ENCODE data around the gene EPC1. TPM values are rescaled to one million over a fixed set of nuclear protein-coding genes. Genes with fewer than 3 reads are reported as not detected.
"Not testable (repeated sequence)": the region's sequence is repeated elsewhere in the genome, so short reads cannot be mapped to it uniquely, and the experiment has no call there.

EPC1 gene, protein sequence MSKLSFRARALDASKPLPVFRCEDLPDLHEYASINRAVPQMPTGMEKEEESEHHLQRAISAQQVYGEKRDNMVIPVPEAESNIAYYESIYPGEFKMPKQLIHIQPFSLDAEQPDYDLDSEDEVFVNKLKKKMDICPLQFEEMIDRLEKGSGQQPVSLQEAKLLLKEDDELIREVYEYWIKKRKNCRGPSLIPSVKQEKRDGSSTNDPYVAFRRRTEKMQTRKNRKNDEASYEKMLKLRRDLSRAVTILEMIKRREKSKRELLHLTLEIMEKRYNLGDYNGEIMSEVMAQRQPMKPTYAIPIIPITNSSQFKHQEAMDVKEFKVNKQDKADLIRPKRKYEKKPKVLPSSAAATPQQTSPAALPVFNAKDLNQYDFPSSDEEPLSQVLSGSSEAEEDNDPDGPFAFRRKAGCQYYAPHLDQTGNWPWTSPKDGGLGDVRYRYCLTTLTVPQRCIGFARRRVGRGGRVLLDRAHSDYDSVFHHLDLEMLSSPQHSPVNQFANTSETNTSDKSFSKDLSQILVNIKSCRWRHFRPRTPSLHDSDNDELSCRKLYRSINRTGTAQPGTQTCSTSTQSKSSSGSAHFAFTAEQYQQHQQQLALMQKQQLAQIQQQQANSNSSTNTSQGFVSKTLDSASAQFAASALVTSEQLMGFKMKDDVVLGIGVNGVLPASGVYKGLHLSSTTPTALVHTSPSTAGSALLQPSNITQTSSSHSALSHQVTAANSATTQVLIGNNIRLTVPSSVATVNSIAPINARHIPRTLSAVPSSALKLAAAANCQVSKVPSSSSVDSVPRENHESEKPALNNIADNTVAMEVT
- polyA plus RNA-seq (ENCODE audit: insufficient read length): 72.1 TPM
- long read RNA-seq, donor 1, partial matches to known transcripts: 0 of 2 reads
- long read RNA-seq, donor 1, other reads (novel, unspliced or antisense): 0 of 2 reads
- long read RNA-seq, donor 2, partial matches to known transcripts: 7 of 10 reads
- long read RNA-seq, donor 2, other reads (novel, unspliced or antisense): 0 of 10 reads
- long read RNA-seq, donor 3, full-length matches to known transcripts: 2 of 2 reads
- long read RNA-seq, donor 3, partial matches to known transcripts: 0 of 2 reads
- long read RNA-seq, donor 3, other reads (novel, unspliced or antisense): 0 of 2 reads
- long read RNA-seq, donor 4: 0 reads
- long read RNA-seq, donor 5, full-length matches to known transcripts: 3 of 3 reads
- long read RNA-seq, donor 5, partial matches to known transcripts: 0 of 3 reads
- long read RNA-seq, donor 5, other reads (novel, unspliced or antisense): 0 of 3 reads
- long read RNA-seq, donor 6, partial matches to known transcripts: 5 of 9 reads
- long read RNA-seq, donor 6, other reads (novel, unspliced or antisense): 0 of 9 reads
- long read RNA-seq, donor 7, transcript EPC1-209 (2 exons, 588 nt): major isoform, 8 of 24 reads
- long read RNA-seq, donor 7, partial matches to known transcripts: 13 of 24 reads
- long read RNA-seq, donor 7, other reads (novel, unspliced or antisense): 0 of 24 reads
- long read RNA-seq, donor 8, partial matches to known transcripts: 0 of 3 reads
- long read RNA-seq, donor 8, other reads (novel, unspliced or antisense): 0 of 3 reads

DNA sequence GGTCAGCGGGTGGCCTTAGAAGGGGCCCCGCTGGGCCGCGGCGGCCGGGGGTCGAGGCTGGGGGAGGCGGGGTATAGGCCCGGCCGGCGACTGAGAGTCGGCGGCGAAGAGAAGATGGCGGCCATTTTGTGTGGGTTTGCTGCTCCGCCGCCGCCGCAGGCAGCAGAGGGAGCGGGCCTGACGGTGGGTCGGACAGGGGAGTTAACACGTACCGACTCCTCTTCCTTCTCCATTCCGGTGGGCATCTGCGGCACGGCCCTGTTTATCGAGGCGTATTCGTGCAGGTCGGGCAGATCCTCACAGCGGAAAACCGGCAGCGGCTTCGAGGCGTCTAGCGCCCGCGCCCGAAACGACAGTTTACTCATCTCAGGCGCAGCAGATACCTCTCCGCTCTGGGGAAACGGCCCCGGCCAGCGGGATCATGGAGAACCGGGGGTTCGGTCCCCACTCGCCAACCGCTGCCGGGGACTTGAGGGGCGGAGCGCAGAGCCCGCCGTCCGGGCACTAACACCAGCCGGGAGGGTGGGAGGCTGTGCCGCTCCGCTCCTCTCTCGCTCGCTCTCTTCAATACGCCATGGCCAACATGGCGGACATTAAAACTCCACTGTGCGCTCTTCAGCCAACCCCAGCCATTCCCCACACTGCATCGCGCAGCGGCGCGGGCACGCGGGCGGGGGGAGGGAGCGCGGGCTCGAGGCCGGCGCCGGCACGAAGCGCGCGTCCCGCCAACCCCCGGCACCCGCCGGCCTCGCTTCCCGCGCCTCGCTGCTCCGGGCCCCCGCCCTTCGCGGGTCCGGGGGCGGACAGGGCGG lies at the start of gene EPC1:
Gene EPC1 (minus strand): TSS at position 608 of the 812 bp plus-strand sequence. CDS start 243 bp downstream, at position 365.
- peak; percentile 92 for DNase-seq

DNA sequence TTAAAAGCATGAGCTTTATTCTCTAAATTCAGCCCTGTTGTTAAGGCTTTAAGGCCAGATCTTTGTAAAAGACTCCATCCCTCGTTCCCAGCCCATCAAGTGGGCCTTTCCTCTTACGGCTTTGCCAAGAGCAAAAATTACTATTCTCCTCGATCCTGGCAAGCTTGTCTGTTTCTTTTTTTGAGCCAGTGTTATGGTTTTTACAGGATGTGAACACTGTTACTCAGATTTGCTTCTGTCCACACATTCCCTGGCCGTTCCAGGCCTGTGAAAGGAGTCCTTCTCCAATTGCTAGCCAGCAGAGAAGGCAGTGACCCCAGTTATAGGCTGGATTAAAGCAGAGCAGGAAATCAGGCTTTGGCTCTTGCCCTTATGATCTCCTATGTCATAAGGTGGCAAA lies 47.0 kb upstream of the EPC1 start:
- no peak for DNase-seq

DNA sequence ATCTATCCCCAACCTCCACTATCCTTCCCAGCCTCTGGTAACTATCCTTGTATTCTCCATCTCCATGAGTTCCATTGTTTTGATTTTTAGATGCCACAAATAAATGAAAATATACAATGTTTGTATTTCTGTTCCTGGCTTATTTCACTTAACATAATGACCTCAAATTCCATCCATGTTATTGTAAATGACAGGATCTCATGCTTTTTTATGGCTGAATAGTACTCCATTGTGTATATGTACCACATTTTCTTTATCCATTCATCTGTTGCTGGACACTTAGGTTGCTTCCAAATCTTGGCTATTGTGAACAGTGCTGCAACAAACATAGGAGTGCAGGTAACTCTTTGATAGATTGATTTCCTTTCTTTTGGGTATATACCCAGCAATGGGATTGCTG lies 45.3 kb upstream of the EPC1 start:
- DNase-seq: not testable (repeated sequence)

DNA sequence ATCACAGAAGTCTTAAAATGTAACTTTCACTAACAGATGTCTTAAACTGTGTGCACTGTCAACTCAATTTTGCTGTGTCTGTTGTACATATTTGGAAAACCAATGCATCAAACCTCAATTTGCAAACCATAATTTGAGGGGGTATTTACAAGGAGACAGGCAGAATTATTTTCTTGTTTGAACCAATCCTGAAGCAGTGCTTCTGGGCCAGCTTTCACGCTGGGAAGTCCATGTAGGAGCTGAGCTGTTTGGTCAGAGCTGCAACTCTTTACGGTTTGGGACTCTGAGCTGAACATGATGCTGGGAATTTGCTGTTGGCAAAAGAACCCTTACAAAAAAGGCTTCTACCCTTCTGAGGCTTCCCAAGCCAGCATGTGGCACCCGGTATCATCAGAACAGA lies 43.2 kb upstream of the EPC1 start:
- no peak for DNase-seq

DNA sequence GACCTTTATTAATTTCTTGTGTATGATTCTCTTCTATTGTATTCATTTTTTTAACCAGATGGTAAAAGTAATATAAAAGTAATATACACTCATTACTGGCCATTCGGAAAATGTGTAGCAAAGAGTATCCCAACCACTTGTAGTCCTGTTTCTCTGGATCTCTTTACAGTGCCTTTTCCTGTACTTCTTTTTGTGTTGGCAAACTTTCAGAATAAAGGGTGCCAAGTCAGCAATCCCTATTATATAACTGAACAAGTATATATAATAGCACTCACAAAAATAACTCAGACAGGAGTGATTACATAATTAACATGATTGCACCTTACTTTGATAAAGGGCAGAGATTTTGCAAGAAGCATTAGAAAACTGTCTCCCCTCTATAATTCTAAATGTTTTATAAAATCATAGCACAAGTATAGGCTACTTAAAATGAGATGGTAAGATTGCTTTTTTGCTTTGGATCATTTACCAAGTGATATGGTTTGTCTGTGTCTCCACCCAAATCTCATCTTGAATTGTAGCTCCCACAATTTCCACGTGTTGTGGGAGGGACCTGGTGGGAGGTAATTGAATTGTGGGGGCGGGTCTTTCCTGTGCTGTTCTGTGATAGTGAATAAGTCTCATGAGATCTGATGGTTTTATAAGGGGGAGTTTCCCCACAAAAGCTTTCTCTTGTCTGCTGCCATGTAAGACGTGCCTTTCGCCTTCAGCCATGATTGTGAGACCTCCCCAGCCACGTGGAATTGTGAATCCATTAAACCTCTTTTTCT lies 41.5 kb upstream of the EPC1 start:
- no peak for DNase-seq

DNA sequence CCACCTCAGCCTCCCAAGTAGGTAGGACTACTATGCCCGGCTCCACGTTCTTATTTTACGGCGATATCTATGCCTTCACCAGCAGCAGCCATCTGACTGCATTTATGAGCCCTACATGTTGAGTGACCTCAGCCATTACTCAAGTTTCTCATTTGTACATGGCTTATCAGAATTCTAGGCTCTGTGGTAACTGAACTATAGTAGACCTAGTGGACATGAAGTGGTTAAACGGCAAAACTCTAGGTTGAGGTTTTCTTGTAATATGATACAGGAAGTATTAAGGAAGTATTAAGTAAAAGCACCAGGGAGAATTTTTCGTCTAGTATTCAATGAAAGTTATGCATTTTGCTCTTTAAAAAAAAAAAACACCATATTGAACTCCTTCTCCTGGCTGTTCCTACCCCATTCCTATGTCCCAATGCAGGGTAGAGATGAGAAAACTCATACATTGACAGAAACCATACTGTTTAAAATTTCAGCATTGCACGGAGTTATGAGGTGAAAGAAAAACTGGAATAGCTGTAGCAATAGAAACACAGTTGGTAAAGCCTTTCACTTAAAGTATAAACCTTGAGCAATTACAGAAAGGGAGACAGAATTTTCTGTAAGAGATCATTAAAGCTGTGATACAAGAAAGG lies 39.8 kb upstream of the EPC1 start:
- no peak for DNase-seq

DNA sequence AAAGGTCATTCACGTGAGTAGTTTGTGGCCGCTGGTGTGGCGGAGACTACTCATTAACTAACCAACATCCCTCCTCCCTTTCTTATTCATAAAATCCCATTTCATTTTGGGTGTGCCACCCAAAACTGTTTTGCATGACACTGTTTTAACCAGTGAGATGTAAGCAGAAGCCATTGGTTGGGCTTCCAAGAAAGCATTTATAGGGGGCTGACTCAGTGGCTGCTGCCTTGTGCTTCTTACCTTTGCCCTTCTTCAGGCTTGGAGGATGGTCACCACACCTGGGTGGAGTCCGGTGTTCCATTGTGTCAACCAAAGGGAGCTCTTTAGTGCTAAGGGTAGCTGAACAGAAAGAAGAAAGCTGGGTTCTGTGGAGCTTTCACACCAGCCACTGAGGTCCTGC lies 37.2 kb upstream of the EPC1 start:
- DNase-seq: no peak

DNA sequence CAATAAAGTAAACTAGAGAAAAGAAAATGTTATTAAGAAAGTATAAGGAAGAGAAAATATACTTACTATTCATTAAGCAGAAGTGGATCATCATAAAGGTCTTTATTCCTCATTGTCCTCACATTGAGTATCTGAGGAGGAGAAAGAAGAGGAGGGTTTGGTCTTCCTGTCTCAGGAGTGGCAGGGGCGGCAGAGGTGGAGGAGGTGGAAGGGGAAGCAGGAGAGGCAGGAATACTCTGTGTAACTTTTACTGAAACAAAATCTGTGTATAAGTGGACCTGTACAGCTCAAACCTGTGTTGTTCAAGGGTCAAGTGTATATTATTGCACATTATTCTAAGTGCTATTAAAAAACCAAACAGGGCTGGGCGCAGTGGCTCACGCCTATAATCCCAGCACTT lies 34.2 kb upstream of the EPC1 start:
- DNase-seq: no peak

DNA sequence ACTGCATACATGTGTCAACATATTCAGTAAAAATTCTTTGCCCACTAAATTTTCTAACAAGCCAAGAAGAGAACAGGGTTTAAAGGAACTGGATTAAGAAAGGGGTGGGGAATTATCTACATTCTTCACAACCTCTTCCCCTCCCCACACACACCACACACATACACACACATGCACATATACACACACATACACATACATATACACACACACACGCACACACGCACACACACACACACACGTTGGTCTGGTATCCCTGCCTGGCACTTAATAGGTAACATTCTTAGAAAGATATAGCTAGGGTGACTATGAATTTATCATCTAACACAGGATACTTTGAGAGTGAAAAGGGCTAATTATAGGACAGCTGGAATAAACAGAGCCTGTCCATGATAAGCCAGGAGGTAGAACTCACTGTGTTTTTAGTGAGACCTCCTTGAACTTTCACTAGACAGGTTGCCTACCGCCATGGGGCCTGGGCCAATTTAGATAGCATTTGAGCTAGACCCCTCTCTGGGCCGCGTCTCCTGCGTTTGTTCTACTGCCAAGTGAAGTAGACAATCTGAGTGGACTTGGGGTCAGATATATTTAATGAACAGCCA lies 33.1 kb upstream of the EPC1 start:
- DNase-seq: no peak

DNA sequence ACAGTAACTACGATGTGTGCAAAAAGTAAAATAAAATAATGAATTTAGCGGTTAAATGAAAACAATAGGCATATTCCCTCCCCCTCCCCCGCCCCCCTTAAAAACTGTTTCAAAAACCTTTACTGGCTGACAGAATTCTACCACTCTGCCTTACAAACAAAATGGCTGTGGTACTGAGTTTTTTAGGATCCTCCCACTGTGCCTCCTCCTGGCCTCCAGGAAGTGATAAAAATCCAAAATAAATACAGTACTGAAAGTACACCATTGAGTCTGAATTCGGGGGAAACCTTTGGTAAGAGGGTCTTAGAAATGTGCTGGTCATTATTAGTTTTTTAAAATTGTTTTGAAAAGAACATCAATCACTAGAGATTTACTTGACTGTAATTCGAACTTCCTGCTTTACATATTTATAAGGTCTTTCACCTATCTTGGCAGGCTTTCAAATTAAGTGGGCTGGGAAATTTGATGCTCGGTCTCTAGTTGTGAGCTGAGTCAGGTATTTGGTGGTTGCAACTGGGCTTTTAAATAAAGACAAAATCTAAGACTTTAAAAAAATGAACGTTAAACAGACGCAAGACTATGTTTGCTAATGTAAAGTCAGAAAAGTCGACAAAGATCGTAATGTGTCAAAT lies 32.5 kb upstream of the EPC1 start:
- peak; percentile 84 for DNase-seq

DNA sequence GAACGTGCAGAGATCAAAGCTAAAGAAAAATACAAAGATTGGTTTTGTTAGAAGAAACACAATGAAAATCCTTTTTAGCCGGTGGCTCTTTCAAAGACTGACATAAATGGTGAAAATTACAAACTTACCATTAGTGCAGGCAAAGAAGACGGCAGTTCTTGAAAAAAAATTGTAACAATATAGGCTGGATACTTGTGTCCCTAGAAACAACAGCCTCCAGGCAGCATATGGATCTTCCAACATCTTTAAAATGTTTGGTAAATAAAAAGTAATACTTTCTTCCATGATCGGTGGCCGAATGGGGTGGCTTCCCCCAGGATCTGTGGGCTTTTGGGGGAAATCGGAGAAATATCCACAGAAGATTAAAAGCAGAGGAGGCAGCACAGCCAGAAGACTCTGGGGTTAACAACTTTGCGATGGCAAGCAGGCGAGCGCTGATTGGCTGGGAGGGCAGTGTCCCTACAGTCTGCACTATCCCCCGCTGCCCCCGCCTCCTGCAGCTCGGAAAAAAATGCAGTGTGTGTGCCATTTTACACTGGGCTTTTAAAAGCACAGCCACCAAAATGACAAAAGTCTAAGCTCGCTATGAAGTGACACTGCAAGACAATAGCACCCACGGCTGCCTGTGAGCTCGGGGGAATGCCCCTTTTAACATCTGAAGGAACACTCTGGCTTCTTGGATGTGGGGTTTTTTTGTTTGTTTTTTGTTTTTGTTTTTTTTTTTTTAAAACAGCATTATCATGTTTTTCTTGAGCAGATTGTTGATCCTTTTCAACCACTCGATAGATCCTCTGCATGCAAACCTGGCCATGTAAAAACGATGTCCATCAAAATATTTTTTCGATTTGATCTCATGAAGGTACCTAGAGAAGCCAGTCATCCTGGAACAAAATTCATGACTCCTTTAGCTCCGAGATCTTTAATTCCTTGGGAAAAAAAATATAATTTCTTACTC lies 31.7 kb upstream of the EPC1 start:
- peak; percentile 95 for DNase-seq

DNA sequence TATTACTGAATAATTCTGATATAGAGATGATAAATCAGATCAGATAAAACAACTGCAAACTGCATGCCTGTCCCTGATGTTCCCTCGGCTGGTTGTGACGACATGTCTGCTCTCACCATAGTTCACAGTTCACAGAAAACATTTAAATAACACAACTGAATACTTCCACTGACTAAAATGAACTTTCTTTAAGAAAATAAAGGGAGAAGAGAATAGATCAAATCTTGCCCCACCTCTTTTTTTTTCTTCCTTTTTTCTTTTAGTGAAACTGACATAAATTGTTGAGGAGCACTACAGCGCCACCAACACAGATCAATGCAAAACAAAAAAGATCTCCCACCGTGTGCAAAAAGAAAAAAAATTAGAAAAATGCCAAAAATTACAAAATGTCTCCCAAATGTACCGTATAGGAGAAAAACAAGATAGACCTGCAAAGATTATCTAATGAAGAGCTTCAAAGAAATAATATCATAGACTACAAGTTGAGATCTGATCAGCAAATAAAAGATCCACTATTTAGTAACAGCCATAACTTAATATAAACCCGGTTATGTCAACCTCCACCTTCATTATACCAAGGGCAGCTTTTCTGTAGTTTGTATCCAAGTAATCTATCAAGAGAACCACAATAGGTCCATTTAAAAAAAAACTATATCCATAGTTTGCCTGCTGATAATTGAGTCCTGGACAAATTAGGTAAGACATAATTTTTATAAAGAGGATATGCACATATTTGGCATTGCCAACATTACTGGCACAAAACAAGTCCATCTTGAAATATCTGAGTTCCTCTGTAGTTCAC lies 30.7 kb upstream of the EPC1 start:
- peak; percentile 77 for DNase-seq

DNA sequence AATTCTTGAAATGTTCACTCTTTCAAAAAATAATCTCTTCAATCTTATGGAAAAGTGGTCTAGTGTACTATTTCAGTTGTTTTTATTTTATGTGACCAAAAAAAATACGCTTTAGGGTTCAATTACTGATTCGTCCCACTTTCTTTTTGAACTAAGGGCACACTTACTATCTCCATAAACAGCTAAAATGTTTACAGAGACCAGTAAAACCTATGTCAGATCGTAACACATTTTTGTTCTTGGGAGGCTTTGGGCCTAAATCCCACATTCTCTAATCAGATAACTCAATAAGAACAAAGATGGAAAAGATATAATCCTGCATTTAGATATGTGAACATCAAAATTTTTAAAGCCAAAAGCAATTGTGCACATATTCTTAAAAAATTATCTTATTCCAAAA lies 29.8 kb upstream of the EPC1 start:
- peak; percentile 46 for DNase-seq

DNA sequence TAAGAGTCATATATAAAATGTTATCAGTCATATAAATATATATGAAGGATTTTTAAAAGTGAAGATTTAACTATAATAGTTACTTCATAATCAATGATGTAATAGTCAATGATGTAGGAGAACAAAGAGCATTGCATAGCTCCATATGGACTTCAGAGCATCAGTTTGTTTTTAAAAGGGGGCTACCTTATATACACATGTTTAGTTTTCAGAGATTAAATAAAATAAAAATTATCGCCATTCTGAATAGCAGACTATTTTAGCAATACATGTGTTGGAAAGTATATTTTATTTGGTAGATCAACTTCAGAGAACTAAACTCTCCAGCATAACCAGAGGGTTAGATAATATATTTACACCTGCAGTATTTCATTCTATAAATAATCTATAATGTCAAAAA lies 29.1 kb upstream of the EPC1 start:
- no peak for DNase-seq

DNA sequence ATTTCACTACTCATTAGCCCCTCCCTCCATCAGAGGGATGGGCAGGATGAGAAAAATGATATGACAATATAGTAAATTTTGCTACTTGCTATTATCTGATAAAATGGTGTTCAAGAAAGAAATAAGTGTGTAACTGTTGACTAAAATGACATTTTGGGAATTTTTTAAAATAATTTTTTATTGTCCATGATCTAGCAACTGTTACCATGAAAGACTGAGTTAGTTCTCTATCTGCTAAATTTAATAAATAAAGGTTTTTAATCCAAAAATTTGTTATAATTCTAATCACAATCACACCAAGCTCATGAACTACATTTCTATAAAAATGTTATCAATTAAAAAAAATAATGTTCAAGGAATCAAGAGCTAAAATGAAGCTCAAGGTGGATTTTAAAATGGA lies 28.7 kb upstream of the EPC1 start:
- DNase-seq: no peak

DNA sequence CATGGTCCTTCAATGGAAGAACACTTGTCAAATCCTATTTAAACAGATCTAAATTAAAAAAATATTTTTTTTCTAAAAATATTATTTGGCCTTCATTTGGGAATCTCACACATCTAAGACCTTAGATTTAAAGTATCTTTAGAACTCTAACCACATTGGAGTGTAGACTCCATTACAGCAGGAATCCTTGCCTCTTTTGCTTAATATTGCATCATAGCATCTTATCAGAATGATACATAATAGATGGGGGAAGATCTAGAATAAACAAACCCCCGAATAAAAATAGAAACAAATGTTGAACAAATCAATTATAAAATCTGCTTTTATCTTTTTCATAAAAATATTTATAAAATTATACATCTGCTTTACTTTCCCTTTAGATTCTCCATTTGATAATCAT lies 27.6 kb upstream of the EPC1 start:
- no peak for DNase-seq
